Measurements from ENCODE around the gene EGLN2. TPM values are rescaled to one million over a fixed set of nuclear protein-coding genes. Genes with fewer than 3 reads are reported as not detected.

The EGLN2 gene
- polyA plus RNA-seq, 1 of the 3 experiments (the other 2 are of a cell fraction) = 43.0 TPM

DNA sequence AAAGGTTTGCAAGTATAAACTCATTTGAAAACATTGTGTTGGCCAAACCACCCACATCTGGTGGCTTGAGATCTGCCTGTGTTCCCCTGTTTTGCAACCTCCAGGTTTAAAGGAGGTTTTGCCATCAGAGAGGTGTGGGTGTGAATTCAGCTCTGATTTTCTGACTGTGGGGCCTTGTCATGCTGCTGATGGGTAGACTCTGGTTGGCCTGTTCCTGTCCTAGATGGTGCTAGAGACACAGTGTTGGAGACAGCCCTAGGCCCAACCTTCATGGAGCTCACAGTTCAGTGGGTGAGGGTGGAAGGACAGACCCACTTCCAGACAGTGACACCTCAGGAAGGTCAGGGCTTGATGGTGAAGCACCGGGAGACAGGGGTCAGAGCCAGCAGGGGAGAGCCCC lies 13.5 kb upstream of the EGLN2 start (continued):
- TF ChIP-seq TAF1 (IDR thresholded peaks at IDR 0.05; ENCODE audit: borderline replicate concordance, low read depth, low read length) (no peak), RAD21 (IDR thresholded peaks at IDR 0.05; ENCODE audit: low read length) (no peak), ELF1 (IDR thresholded peaks at IDR 0.05) (no peak), RCOR1 (IDR thresholded peaks at IDR 0.05; ENCODE audit: low read length) (no peak), FOXJ3 (CRISPR knock-in tag; IDR thresholded peaks at IDR 0.05) (no peak)
- TF ChIP-seq, protein P1, sequence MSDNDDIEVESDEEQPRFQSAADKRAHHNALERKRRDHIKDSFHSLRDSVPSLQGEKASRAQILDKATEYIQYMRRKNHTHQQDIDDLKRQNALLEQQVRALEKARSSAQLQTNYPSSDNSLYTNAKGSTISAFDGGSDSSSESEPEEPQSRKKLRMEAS (IDR thresholded peaks at IDR 0.05; ENCODE audit: low read depth) = no peak
- TF ChIP-seq, protein P2, sequence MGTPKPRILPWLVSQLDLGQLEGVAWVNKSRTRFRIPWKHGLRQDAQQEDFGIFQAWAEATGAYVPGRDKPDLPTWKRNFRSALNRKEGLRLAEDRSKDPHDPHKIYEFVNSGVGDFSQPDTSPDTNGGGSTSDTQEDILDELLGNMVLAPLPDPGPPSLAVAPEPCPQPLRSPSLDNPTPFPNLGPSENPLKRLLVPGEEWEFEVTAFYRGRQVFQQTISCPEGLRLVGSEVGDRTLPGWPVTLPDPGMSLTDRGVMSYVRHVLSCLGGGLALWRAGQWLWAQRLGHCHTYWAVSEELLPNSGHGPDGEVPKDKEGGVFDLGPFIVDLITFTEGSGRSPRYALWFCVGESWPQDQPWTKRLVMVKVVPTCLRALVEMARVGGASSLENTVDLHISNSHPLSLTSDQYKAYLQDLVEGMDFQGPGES (IDR thresholded peaks at IDR 0.05; ENCODE audit: low read depth, low read length) = no peak

DNA sequence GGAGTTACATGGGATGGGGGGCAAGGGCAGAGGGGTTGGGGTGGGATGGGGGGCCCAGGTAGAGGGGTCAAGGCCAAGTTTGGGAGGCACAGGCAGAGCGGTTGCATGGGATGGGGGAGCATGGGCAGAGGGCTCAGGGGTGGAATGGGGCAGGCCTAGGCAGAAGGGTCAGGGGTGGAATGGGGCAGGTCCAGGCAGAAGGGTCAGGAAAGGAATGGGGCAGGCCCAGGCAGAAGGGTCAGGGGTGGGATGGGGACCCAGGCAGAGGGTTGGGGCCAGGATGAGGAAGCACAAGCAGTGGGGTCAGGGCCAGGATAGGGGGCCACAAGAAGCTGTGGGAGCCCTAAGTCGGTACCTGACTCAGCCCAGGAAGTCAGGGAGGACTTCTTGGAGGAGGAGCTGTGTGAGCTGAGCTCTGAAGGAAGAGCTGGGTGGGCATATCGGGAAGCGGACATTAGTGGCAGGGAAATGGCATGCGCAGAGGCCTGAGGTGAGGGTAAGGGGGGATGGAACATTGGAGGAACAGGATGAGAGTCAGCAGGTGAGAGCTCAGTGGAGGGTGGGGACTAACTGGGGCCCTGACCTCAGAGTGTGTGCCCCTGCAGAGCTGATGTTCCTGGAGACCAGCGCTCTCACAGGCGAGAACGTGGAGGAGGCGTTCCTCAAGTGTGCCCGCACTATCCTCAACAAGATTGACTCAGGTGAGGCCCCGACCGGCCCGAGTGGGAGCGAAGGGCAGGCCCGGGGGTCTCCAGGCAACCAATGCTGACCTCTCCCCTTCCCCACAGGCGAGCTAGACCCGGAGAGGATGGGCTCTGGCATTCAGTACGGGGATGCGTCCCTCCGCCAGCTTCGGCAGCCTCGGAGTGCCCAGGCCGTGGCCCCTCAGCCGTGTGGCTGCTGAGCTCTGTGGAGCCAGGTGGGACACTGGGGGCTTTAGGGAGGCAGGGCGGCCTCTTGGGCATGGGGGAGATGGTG lies 12.6 kb upstream of the EGLN2 start:
- DNase-seq = no peak
- CTCF ChIA-PET = interaction anchor here (1.0 to 3.1 kb wide), 3 partner anchors 12 to 21 kb away, joined by 3 to 10 read pairs (median 3); partner anchors contain the start of gene EGLN2

More for the DNA sequence above, 12.6 kb upstream of the EGLN2 start:
- H3K9ac ChIP-seq = no peak overlapping the region
- no peaks in the 10 kb centered on the region for H3K9me3 ChIP-seq
- no peaks in the 10 kb centered on the region for H3K79me2 ChIP-seq (ENCODE audit: insufficient read depth)
- H3K27me3 ChIP-seq (ENCODE audit: insufficient read depth) = no peaks in the 10 kb centered on the region
- no peak overlapping the region for H3K27ac ChIP-seq (ENCODE audit: low read depth in 2 of 2, low read length in 1 of 2)
- TF ChIP-seq TEAD4 (IDR thresholded peaks at IDR 0.05; ENCODE audit: borderline replicate concordance, insufficient read depth) = no peak
- TF ChIP-seq GABPA (IDR thresholded peaks at IDR 0.05; ENCODE audit: low read depth) = no peak
- no peak for TF ChIP-seq GATA2 (CRISPR knock-in tag; IDR thresholded peaks at IDR 0.05)
- no peak for TF ChIP-seq CHD2 (IDR thresholded peaks at IDR 0.05; ENCODE audit: low read length, partially characterized antibody)
- no peak for TF ChIP-seq NRF1 (IDR thresholded peaks at IDR 0.05; ENCODE audit: low read depth, low read length)
- TF ChIP-seq, protein P3, sequence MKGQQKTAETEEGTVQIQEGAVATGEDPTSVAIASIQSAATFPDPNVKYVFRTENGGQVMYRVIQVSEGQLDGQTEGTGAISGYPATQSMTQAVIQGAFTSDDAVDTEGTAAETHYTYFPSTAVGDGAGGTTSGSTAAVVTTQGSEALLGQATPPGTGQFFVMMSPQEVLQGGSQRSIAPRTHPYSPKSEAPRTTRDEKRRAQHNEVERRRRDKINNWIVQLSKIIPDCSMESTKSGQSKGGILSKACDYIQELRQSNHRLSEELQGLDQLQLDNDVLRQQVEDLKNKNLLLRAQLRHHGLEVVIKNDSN (IDR thresholded peaks at IDR 0.05; ENCODE audit: borderline replicate concordance, low read depth) = no peak
- TF ChIP-seq, protein P2 (IDR thresholded peaks at IDR 0.05; ENCODE audit: low read depth, low read length) = no peak
- TF ChIP-seq, protein P4, sequence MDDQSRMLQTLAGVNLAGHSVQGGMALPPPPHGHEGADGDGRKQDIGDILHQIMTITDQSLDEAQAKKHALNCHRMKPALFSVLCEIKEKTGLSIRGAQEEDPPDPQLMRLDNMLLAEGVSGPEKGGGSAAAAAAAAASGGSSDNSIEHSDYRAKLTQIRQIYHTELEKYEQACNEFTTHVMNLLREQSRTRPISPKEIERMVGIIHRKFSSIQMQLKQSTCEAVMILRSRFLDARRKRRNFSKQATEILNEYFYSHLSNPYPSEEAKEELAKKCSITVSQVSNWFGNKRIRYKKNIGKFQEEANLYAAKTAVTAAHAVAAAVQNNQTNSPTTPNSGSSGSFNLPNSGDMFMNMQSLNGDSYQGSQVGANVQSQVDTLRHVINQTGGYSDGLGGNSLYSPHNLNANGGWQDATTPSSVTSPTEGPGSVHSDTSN (IDR thresholded peaks at IDR 0.05) = no peak
- peaks cover 0 to 3% of the 10 kb centered on the region in 2 experiments for H3K36me3 ChIP-seq (replicated peaks in 1 of 2; ENCODE audit: control insufficient read depth in 1 of 2, insufficient read depth in 2 of 2, low read length in 1 of 2)
- POLR2A ChIA-PET = interaction anchor here (1.9 kb wide), 1 partner anchor 8 kb away, joined by 14 read pairs; the partner anchor contains the start of gene RAB4B
- no peaks in the 10 kb centered on the region for H3K4me1 ChIP-seq (ENCODE audit: control insufficient read depth in 1 of 2, insufficient read depth in 2 of 2, low read depth in 1 of 2, low read length in 1 of 2)
- no peaks in the 10 kb centered on the region for H3K9me2 ChIP-seq
- WGBS (ENCODE audit: low lambda C conversion rate) = 95% methylated on average over 23 of the region's 25 CpGs
- no peak overlapping the region for H2AFZ ChIP-seq (ENCODE audit: low read depth)
- H3K4me2 ChIP-seq = no peak overlapping the region
- H3K4me3 ChIP-seq (ENCODE audit: low read depth in 2 of 2, low read length in 1 of 2) = no peak overlapping the region
- H4K20me1 ChIP-seq (ENCODE audit: insufficient read depth) = no peaks in the 10 kb centered on the region
- H3F3A ChIP-seq (replicated peaks; ENCODE audit: insufficient read depth) = no peaks in the 10 kb centered on the region
